ENCODE data around the gene MAGI2. TPM values are rescaled to one million over a fixed set of nuclear protein-coding genes. Genes with fewer than 3 reads are reported as not detected.

Gene MAGI2
- total RNA-seq, 6 experiments from 2014 or later: 7.1 to 9.8 (median 8.5) TPM

DNA sequence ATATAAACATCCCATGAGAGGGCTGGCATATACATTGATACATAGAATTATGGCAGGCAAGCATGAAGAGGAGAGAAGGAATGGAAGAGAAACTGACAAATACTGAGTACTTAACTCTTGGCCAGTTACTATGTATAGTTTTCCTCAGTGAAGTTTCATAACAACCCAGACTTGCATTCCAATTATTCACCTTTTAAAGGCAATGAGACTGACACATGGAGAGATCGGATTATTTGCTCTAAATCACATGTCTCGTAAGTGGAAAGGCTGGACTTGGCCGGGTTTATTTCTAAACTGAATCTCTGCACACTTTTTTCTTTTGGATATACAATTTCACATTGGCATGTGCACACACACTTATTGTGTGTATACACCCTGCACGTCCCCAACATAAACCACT is 1106.6 kb downstream of the MAGI2 start:
- Mint-ChIP-seq H3K4me3 (no peak overlapping the region), H3K36me3 (ENCODE audit: low read depth) (peaks cover 11% of the 10 kb centered on the region), H3K27me3 (ENCODE audit: insufficient read depth) (peaks cover 2% of the 10 kb centered on the region; the same call in 1 of the 2 replicates), H3K4me1 (ENCODE audit: low read depth) (peaks cover 6% of the 10 kb centered on the region; the same call in 1 of the 2 replicates), H3K9me3 (no peaks in the 10 kb centered on the region), H3K27ac (no peak overlapping the region)
- no peak for DNase-seq
- no peak for TF ChIP-seq CTCF (IDR thresholded peaks at IDR 0.05)

GRCh38 chr7:78345979-78346378 is 1107.5 kb downstream of the MAGI2 start:
- no peak for TF ChIP-seq CTCF (IDR thresholded peaks at IDR 0.05)
- no peak overlapping the region for H3K27ac Mint-ChIP-seq
- peaks cover 11% of the 10 kb centered on the region for H3K36me3 Mint-ChIP-seq (ENCODE audit: low read depth)
- H3K4me1 Mint-ChIP-seq (ENCODE audit: low read depth): peaks cover 6% of the 10 kb centered on the region; the same call in 1 of the 2 replicates
- no peaks in the 10 kb centered on the region for H3K9me3 Mint-ChIP-seq
- H3K4me3 Mint-ChIP-seq: no peak overlapping the region
- no peak for DNase-seq
- peaks cover 2% of the 10 kb centered on the region; the same call in 1 of the 2 replicates for H3K27me3 Mint-ChIP-seq (ENCODE audit: insufficient read depth)

- Mint-ChIP-seq H3K36me3 (ENCODE audit: low read depth) (peaks cover 11% of the 10 kb centered on the region), H3K9me3 (no peaks in the 10 kb centered on the region), H3K4me1 (ENCODE audit: low read depth) (peaks cover 6% of the 10 kb centered on the region; the same call in 1 of the 2 replicates), H3K4me3 (no peak overlapping the region), H3K27me3 (ENCODE audit: insufficient read depth) (peaks cover 2% of the 10 kb centered on the region; the same call in 1 of the 2 replicates), H3K27ac (no peak overlapping the region)
- DNase-seq: no peak
- TF ChIP-seq CTCF (IDR thresholded peaks at IDR 0.05): no peak
These were observed 1108.1 kb downstream of the MAGI2 start for GRCh38 chr7:78345293-78345911.

- Mint-ChIP-seq H3K9me3 (no peaks in the 10 kb centered on the region), H3K4me1 (ENCODE audit: low read depth) (peaks cover 10% of the 10 kb centered on the region)
These were observed 1119.0 kb downstream of the MAGI2 start for GRCh38 chr7:78334426-78334825.

DNA sequence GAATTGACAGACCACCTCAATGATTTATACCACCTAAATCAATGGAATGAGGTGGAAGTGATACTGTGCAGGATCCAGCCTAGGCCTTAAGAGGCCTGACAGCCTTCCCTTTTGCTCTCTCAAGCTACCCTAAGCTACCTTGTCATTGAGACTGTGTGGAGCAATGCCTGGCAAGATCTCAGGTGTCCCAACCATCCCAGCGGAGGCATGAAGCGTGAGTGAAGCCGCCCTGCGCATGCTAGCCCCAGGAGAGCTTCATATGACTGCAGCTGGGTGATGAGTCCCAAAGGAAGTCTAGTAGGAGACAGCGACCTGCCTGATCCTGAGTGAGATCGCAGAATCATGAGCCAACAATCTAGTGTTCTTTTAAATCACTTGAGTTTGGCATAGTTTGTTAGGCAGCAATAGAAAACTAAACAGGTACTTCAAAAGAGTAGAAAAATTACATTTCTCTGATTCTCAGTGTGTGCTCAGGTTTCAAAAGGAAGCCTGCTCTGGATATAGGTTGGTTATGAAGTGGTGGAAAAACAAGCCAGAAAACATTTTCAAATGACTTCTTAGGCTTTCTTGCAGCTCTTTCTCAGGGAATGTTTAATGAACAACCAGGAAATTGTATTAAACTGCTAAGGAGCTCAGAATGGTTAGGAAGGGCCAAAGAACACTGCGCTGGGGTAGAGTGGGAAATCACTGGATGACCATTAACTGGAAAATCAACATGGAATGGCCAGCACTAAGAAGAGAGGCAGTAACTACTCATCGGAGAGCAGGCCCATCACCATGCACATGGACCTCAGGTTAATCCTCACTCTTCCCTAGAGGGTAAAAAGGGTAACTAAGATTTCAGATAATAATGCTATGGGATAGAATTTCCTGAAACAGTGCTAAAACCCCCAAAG is 1119.7 kb downstream of the MAGI2 start:
- Mint-ChIP-seq H3K27ac (no peak overlapping the region), H3K4me1 (ENCODE audit: low read depth) (peaks cover 17% of the 10 kb centered on the region), H3K4me3 (no peak overlapping the region), H3K36me3 (ENCODE audit: low read depth) (no peaks in the 10 kb centered on the region), H3K9me3 (no peaks in the 10 kb centered on the region), H3K27me3 (ENCODE audit: insufficient read depth) (no peaks in the 10 kb centered on the region; the same call in 1 of the 2 replicates)
- TF ChIP-seq CTCF (IDR thresholded peaks at IDR 0.05): no peak
- no peak for DNase-seq

More at GRCh38 chr7:78334426-78334825, 1119.0 kb downstream of the MAGI2 start:
- no peak overlapping the region for H3K27ac Mint-ChIP-seq
- H3K36me3 Mint-ChIP-seq (ENCODE audit: low read depth): no peaks in the 10 kb centered on the region
- no peak for TF ChIP-seq CTCF (IDR thresholded peaks at IDR 0.05)
- H3K27me3 Mint-ChIP-seq (ENCODE audit: insufficient read depth): no peaks in the 10 kb centered on the region; the same call in 1 of the 2 replicates
- no peak for DNase-seq
- no peak overlapping the region for H3K4me3 Mint-ChIP-seq

All from HFFc6 (cell line).